ENCODE data around the gene CSF1R. TPM values are rescaled to one million over a fixed set of nuclear protein-coding genes. Genes with fewer than 3 reads are reported as not detected.

Gene CSF1R
- total RNA-seq, 1 experiment from 2014 or later: not detected

DNA sequence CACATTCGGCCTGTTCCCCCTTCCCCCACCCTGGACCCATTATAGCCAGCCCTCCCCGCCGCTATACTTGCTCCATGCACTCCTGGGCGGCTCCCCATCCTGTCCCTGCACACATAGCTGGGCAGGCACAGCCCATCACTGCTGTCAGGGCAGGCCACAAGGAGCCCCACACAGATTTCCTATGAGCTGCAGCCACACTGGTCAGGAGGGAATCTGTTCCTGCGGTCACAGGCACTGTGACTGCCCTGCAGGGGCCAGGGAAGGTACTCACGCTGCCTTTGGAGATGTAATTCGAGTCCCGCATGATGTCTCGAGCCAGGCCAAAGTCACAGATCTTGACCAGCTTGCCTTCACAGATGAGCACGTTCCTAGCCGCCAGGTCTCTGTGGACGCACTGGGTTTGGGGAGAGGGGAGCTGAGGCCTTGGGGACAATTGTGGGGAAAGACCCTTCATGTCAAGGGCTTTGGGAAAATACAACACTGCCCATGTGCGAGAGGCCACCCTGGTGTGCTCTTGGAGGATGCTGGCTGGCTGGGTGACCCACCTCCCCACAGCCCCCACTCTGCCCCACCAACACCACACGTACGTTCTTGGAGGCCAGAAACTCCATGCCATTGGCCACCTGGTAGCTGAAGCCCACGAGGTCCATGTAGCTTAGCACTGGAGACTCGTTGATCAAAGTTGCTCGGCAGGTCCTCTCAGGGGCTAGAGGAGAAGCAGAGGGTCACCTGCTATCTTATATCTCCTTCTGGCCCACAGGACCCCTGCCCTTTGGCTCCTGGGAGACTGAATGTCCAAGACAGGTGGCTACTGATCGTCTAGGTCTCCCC lies 34.5 kb upstream of the CSF1R start:
- POLR2A ChIA-PET (ENCODE audit: low non-redundant PET): no interaction called here
- intact Hi-C loops (cut with micrococcal nuclease; ENCODE audit: unreplicated experiment): no loop called here
- no peak overlapping the region for H3K27ac ChIP-seq (ENCODE audit: low read depth, low read length, poor library complexity, severe bottlenecking)

DNA sequence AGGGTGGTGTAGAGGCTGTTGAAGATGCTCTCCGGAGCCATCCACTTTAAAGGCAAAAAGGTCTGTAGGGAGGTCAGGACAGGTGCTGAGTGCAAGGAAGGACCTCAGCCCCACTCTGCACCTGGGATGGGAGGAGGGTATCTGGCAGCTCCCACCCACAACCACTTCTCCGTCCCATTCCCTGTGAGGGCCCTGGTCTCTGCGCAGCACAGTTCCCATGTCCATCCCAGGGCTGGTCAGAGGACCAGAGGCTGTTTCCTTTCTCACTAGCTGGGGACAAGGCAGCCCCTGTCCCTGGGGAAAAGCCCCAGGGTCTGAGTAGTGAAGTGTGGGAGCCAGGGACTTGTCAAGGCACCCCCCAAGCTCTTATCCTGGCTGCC lies 33.7 kb upstream of the CSF1R start:
- peaks cover 7% of the 10 kb centered on the region for H3K36me3 ChIP-seq (ENCODE audit: insufficient read depth, low read length, poor library complexity, severe bottlenecking)
- no peaks in the 10 kb centered on the region for H3K4me1 ChIP-seq (ENCODE audit: insufficient read depth, low read length, poor library complexity, severe bottlenecking)
- H3K9me3 ChIP-seq (ENCODE audit: low read depth, low read length, poor library complexity, severe bottlenecking): no peaks in the 10 kb centered on the region
- ChIA-PET POLR2A (ENCODE audit: low non-redundant PET) (no interaction called here), CTCF (no interaction called here)
- no TSS peak for BruUV-seq (replicated peaks)
- intact Hi-C loops (cut with micrococcal nuclease; ENCODE audit: unreplicated experiment): no loop called here
- H3K27me3 ChIP-seq (replicated peaks; ENCODE audit: insufficient read depth, low read depth, low read length, poor library complexity): no peaks in the 10 kb centered on the region
- no peak overlapping the region for H3K4me3 ChIP-seq (ENCODE audit: low read depth, low read length, poor library complexity, severe bottlenecking)
- TF ChIP-seq EZH2 (IDR thresholded peaks at IDR 0.05; ENCODE audit: borderline replicate concordance, low read depth, low read length, poor library complexity, severe bottlenecking): no peak
- TF ChIP-seq, protein P1, sequence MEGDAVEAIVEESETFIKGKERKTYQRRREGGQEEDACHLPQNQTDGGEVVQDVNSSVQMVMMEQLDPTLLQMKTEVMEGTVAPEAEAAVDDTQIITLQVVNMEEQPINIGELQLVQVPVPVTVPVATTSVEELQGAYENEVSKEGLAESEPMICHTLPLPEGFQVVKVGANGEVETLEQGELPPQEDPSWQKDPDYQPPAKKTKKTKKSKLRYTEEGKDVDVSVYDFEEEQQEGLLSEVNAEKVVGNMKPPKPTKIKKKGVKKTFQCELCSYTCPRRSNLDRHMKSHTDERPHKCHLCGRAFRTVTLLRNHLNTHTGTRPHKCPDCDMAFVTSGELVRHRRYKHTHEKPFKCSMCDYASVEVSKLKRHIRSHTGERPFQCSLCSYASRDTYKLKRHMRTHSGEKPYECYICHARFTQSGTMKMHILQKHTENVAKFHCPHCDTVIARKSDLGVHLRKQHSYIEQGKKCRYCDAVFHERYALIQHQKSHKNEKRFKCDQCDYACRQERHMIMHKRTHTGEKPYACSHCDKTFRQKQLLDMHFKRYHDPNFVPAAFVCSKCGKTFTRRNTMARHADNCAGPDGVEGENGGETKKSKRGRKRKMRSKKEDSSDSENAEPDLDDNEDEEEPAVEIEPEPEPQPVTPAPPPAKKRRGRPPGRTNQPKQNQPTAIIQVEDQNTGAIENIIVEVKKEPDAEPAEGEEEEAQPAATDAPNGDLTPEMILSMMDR (conservative IDR thresholded peaks at IDR 0.05; ENCODE audit: low read depth, low read length): no peak
- DNase-seq (ENCODE audit: low spot score): no peak
- H3K27ac ChIP-seq (ENCODE audit: low read depth, low read length, poor library complexity, severe bottlenecking): no peak overlapping the region

More for the DNA sequence above, 34.5 kb upstream of the CSF1R start:
- Histone ChIP-seq H3K9me3 (ENCODE audit: low read depth, low read length, poor library complexity, severe bottlenecking) (no peaks in the 10 kb centered on the region), H3K27me3 (replicated peaks; ENCODE audit: insufficient read depth, low read depth, low read length, poor library complexity) (no peaks in the 10 kb centered on the region), H3K4me3 (ENCODE audit: low read depth, low read length, poor library complexity, severe bottlenecking) (no peak overlapping the region), H3K4me1 (ENCODE audit: insufficient read depth, low read length, poor library complexity, severe bottlenecking) (no peaks in the 10 kb centered on the region), H3K36me3 (ENCODE audit: insufficient read depth, low read length, poor library complexity, severe bottlenecking) (peaks cover 10% of the 10 kb centered on the region)
- CTCF ChIA-PET: interaction anchor here (0.7 kb wide), 1 partner anchor 279 kb away, joined by 12 read pairs; no protein-coding TSS in a partner anchor
- no peak for DNase-seq (ENCODE audit: low spot score)
- no TSS peak for BruUV-seq (replicated peaks)
- TF ChIP-seq EZH2 (IDR thresholded peaks at IDR 0.05; ENCODE audit: borderline replicate concordance, low read depth, low read length, poor library complexity, severe bottlenecking): no peak
- TF ChIP-seq, protein P1 (conservative IDR thresholded peaks at IDR 0.05; ENCODE audit: low read depth, low read length): no peak

DNA sequence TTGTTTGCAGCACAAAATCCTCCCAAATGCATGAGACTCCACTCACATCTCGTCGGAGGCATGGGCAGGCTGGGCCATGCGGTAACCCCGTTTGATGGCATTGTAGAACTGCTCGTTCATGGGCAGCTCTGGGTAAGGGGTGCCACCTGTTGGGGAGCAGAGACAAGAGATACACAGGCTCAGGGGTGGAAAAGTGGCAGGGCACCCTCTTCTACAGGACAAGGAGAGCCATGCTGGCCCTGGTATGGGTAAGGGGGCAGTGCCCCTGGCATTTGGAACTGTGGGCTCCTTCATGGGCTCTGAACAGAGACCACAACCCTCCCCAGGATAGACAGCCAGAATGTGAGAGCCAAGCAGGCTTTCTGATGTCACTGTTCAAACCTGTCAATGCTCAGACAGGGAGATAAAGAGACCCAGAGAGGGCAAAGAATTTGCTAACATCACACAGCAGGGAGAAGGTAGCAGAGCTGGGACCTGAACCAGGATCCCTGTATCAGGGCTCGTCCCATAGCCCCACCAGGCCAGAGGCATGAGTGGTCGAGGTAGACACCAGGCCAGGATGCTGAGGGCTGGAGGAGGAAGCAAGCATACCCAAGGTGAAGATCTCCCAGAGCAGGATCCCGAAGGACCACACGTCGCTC lies 33.2 kb upstream of the CSF1R start:
- no peak for DNase-seq (ENCODE audit: low spot score)
- BruUV-seq (replicated peaks): no TSS peak

More for the DNA sequence above, 33.2 kb upstream of the CSF1R start:
- intact Hi-C loops (cut with micrococcal nuclease; ENCODE audit: unreplicated experiment): loop anchor here (10.0 kb wide), 1 partner anchor 285 kb away; no protein-coding TSS in a partner anchor
- Histone ChIP-seq H3K4me3 (ENCODE audit: low read depth, low read length, poor library complexity, severe bottlenecking) (no peak overlapping the region), H3K36me3 (ENCODE audit: insufficient read depth, low read length, poor library complexity, severe bottlenecking) (peaks cover 7% of the 10 kb centered on the region), H3K27me3 (replicated peaks; ENCODE audit: insufficient read depth, low read depth, low read length, poor library complexity) (no peaks in the 10 kb centered on the region), H3K27ac (ENCODE audit: low read depth, low read length, poor library complexity, severe bottlenecking) (no peak overlapping the region), H3K4me1 (ENCODE audit: insufficient read depth, low read length, poor library complexity, severe bottlenecking) (no peaks in the 10 kb centered on the region), H3K9me3 (ENCODE audit: low read depth, low read length, poor library complexity, severe bottlenecking) (no peaks in the 10 kb centered on the region)
- TF ChIP-seq, protein P1 (conservative IDR thresholded peaks at IDR 0.05; ENCODE audit: low read depth, low read length): no peak; the same call in 1 of the 2 replicates
- no peak for TF ChIP-seq EZH2 (IDR thresholded peaks at IDR 0.05; ENCODE audit: borderline replicate concordance, low read depth, low read length, poor library complexity, severe bottlenecking)
- ChIA-PET POLR2A (ENCODE audit: low non-redundant PET) (no interaction called here), CTCF (no interaction called here)
